HG02678 (cell line): ENCODE data around the gene SH3PXD2A.
"Not testable (repeated sequence)": the region's sequence is repeated elsewhere in the genome, so short reads cannot be mapped to it uniquely, and the experiment has no call there.

ENCODE experiments used
- ATAC-seq: cut with Tn5 transposase; IDR thresholded peaks from one replicate; pipeline ENCODE4 v1.9.1; 2021; ENCODE audit warnings: mild to moderate bottlenecking, moderate library complexity; ENCODE audit not compliant: unreplicated experiment

SH3PXD2A gene

GRCh38 chr10:103612462-103613365 lies 242.7 kb downstream of the SH3PXD2A start:
- no peak for ATAC-seq

- ATAC-seq, result no peak
These were observed 244.4 kb downstream of the SH3PXD2A start for GRCh38 chr10:103610921-103611511.

GRCh38 chr10:103610083-103610472 lies 245.3 kb downstream of the SH3PXD2A start:
- no peak for ATAC-seq

GRCh38 chr10:103609231-103610082 lies 245.9 kb downstream of the SH3PXD2A start:
- no peak for ATAC-seq

- not testable (repeated sequence) for ATAC-seq
These were observed 247.3 kb downstream of the SH3PXD2A start for GRCh38 chr10:103608056-103608455.

- ATAC-seq, result not testable (repeated sequence)
These were observed 248.3 kb downstream of the SH3PXD2A start for GRCh38 chr10:103607051-103607450.

DNA sequence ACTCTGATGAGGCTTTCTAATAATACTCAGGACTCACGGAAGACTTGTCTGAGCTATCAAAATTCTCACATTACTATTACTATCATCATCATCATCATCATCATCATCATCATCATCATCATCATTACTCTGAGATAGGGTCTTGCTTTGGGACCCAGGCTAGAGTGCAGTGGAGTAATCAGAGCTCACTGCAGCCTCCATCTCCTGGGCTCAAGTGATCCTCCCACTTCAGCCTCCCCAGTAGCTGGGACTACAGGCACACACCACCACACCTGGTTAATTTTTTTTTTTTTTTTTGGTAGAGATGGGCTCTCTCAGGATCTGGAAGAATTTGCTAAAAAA lies 249.3 kb downstream of the SH3PXD2A start:
- not testable (repeated sequence) for ATAC-seq

DNA sequence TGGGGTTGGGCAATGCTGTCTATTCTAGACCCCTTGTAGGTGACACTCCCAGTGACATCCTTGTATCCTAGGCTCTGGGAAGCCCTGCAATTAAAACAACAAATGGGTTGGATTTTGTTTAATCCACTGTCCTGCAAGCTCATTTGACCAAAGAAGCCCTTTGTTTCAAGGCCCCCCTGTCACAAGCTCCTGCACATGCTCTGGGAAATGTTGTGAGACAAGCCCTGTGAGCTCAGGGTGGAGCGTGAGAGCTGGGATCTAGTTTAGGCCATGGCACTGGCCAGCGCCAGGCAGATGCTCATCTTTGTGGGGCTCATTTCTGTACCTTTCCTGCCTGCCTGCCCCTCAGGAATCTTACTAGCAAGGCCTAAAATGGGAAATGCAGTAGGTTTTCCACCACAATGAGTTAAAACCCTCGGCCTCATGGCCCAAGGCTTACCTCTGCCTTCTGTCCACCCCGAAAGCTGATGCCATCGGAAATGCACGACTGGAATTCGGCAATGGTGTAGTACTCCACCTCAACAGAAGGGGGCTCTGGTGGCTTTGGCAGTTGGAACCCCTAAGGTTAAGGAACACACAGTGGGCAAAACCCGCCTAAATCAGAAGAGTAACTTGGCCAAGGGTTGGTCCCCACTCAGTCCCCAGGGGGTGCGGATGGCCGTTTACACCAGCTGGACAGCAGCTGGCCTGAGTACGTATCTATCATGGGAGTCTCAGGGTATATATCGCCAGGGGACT lies 249.8 kb downstream of the SH3PXD2A start:
- ATAC-seq, result no peak

- no peak for ATAC-seq
These were observed 252.0 kb downstream of the SH3PXD2A start for GRCh38 chr10:103603382-103603781.

DNA sequence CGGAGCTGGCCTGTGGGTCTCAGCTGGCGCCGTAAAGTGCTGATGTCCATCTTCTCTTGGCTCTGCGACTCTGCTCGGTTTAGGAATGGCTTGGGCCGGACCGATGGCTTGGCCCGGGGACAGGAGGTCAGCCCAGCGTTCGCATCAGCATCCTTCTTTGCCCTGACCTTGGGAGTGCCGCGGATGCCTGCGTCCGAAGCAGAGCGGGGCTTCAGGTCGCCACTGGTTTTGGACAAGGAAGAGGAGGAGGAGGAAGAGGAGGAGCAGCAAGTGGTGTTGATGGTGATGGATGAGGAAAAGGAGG lies 252.6 kb downstream of the SH3PXD2A start:
- ATAC-seq, result no peak

DNA sequence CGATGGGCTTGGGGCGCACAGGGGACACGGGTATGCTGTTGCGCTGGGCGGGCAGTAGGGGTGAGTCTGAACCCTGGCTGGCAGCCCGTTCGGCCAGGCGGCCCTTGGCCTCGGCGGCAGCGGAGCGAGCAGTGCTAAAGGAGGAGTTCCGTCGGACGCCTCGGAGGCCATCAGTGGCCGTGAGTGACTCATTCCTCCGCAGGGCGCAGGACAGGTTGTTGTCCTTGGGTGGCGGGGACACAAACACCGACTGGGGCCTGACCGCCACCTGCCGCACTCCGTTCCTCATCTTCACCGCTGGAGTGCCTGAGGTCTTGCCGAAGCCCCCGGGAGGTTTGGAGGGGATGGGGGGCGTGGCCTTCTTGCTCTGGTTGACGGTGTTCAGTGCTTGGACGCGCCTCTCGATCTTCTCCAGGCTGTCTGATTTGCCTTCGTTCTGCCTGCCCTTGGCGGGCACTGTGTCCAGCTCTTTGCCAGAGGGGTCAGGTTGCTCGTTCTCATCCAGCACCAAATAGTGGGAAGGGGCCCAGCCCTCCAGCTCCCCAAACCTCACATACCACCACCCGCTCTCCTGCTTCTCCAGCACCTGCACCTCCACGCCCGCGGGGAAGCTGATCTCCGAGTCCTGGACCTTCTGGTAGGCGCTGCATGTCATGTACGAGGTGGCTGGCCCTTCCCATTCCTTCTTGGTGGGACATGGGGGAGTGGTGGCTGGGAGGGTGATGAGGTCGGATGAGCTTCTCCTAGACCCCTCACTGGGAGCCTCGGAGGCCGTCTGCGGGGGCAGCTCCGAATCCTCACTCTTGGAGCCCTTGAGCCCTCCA lies 253.1 kb downstream of the SH3PXD2A start:
- no peak for ATAC-seq

GRCh38 chr10:103600956-103601569 lies 254.3 kb downstream of the SH3PXD2A start:
- ATAC-seq, result no peak

DNA sequence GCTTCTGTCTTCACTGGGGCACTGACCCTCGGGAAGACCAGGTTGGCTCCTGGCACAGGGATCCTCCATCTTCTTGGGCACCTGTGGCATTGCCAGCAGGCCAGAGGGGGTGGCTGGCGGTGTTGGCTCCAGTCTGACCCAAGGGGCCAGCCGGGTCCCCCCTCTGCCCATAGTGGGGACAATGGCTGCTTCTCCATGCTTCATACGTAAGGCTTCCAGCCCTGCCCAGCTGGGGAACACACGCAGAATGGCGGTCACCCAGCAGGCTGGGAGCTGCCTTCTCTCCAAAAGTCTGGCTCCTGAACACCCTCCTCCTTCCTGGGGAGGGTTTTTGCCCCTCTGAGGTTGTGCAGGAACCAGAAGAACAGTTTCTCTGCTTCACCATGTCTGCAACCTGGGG lies 255.1 kb downstream of the SH3PXD2A start:
- ATAC-seq, result no peak

- ATAC-seq, result no peak
These were observed 255.5 kb downstream of the SH3PXD2A start for GRCh38 chr10:103599907-103600306.

- ATAC-seq, result no peak
These were observed 256.2 kb downstream of the SH3PXD2A start for GRCh38 chr10:103599211-103599610.

DNA sequence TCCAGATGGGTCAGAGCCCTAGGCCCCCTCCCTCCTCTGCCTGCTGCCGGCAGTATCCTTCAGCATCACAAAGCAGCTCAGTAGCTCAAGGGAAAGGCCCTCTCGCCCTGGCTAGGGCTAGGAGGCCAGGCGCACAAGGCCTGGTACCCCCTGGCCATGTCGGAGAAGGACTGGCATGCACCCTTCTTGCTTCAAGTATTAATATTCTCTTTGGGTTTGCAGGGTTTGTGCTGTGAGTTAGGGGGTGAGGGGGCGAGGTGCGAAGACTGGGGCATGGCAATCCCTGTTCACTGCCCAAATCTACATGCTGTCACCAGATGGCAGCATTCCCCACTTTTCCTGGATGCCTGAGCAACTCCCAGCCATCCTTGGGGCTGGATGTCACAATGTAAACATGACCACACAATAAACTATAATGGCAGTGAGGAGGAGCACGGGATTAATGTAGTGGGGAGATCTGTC lies 256.7 kb downstream of the SH3PXD2A start:
- ATAC-seq, result no peak

DNA sequence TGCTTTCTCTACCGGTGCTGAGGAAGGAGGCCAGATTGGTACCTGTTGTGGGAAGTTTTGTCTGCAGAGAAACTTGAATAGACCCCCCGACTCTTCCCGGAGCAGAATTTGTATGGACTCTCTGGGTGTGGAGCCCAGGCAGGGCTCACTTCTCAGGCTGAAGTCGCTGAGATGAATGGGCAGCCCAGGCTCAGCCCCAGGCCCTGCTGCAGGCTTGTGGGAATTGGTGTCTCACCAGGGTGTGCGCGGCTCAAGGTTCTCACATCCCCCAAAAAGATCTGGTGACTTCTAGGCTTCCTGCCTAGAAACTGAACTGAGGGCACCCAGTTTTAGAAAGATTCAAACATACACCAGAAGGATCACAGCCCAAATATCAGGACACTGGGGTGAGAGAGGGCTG lies 258.4 kb downstream of the SH3PXD2A start:
- ATAC-seq, result no peak

GRCh38 chr10:103595933-103596726 lies 259.2 kb downstream of the SH3PXD2A start:
- ATAC-seq, result no peak
